Astrocyte (in vitro differentiated cells and primary cell): ENCODE measurements around the gene WDR5B. TPM values are rescaled to one million over a fixed set of nuclear protein-coding genes. Genes with fewer than 3 reads are reported as not detected.

Source experiments
- DNase-seq: peaks from one replicate; pipeline ENCODE4 v3.0.0-alpha.2; 2010; ENCODE audit warnings: low read depth
- FAIRE-seq: peaks from 2 replicates; lab custom pipeline; 2011; peaks lifted over from hg19 to GRCh38; lab: Jason Lieb, UNC
- H2AFZ ChIP-seq: 2 replicates; pipeline ENCODE4 v1.6.0; 2012; ENCODE audit warnings: low read depth, low read length, inconsistent platforms
- H3K27ac ChIP-seq: 2 replicates; pipeline ENCODE4 v1.5.1; 2011; ENCODE audit warnings: low read depth, low read length, inconsistent platforms
- H3K27me3 ChIP-seq: 2 replicates; pipeline ENCODE4 v1.6.0; 2011; ENCODE audit warnings: low read length, inconsistent platforms; ENCODE audit not compliant: insufficient read depth
- H3K36me3 ChIP-seq: 2 replicates; pipeline ENCODE4 v1.5.1; 2011; ENCODE audit warnings: low read length, inconsistent platforms; ENCODE audit not compliant: insufficient read depth
- H3K4me1 ChIP-seq: 2 replicates; pipeline ENCODE4 v1.5.1; 2011; ENCODE audit warnings: low read length, inconsistent platforms; ENCODE audit not compliant: insufficient read depth
- H3K4me2 ChIP-seq: 2 replicates; pipeline ENCODE4 v1.6.0; 2012; ENCODE audit warnings: low read length, inconsistent platforms
- H3K4me3 ChIP-seq: 2 replicates; pipeline ENCODE4 v1.5.1; 2011; ENCODE audit warnings: low read depth, mild to moderate bottlenecking, low read length, inconsistent platforms; ENCODE audit not compliant: insufficient read depth
- H3K79me2 ChIP-seq: 2 replicates; pipeline ENCODE4 v1.6.0; 2012; ENCODE audit warnings: mild to moderate bottlenecking, low read length, inconsistent platforms; ENCODE audit not compliant: insufficient read depth
- H3K9ac ChIP-seq: 2 replicates; pipeline ENCODE4 v1.6.0; 2012; ENCODE audit warnings: mild to moderate bottlenecking, low read length, inconsistent platforms
- H3K9me3 ChIP-seq: 2 replicates; pipeline ENCODE4 v1.5.1; 2012; ENCODE audit warnings: low read depth, mild to moderate bottlenecking, low read length, inconsistent platforms; ENCODE audit not compliant: insufficient read depth
- H4K20me1 ChIP-seq: 2 replicates; pipeline ENCODE4 v1.6.0; 2012; ENCODE audit warnings: low read length, inconsistent platforms; ENCODE audit not compliant: insufficient read depth
- H3K27ac Mint-ChIP-seq: one replicate; pipeline ENCODE4 v1.8.0; 2021; ENCODE audit warnings: mild to moderate bottlenecking, mixed read lengths; ENCODE audit not compliant: unreplicated experiment
- H3K27me3 Mint-ChIP-seq: one replicate; pipeline ENCODE4 v1.8.0; 2021; ENCODE audit warnings: low read depth, mixed read lengths; ENCODE audit not compliant: unreplicated experiment
- H3K36me3 Mint-ChIP-seq: one replicate; pipeline ENCODE4 v1.8.0; 2021; ENCODE audit warnings: low read depth, mixed read lengths; ENCODE audit not compliant: unreplicated experiment
- H3K4me1 Mint-ChIP-seq: one replicate; pipeline ENCODE4 v1.8.0; 2021; ENCODE audit warnings: low read depth, mixed read lengths; ENCODE audit not compliant: unreplicated experiment
- H3K4me3 Mint-ChIP-seq: one replicate; pipeline ENCODE4 v1.8.0; 2021; ENCODE audit warnings: mild to moderate bottlenecking, moderate library complexity, mixed read lengths; ENCODE audit not compliant: unreplicated experiment
- H3K9me3 Mint-ChIP-seq: one replicate; pipeline ENCODE4 v1.8.0; 2021; ENCODE audit warnings: mild to moderate bottlenecking, mixed read lengths; ENCODE audit not compliant: unreplicated experiment
- CTCF ChIP-seq: IDR thresholded peaks from 2 replicates; pipeline ENCODE4 v1.5.1; 2011; ENCODE audit warnings: low read depth, mild to moderate bottlenecking, inconsistent platforms, low read length, moderate library complexity; ENCODE audit not compliant: insufficient read depth
- EZH2 ChIP-seq: IDR thresholded peaks from 2 replicates; pipeline ENCODE4 v1.6.1; 2012; ENCODE audit warnings: mild to moderate bottlenecking, low read length, inconsistent platforms; ENCODE audit not compliant: insufficient read depth
- total RNA-seq: library from RNA; stranded (reverse); gene quantifications from 2 replicates; pipeline ENCODE4 v1.2.1, GENCODE V29; 2021

WDR5B gene
- total RNA-seq, 1 donor from 2014 or later = 3.9 TPM

GRCh38 chr3:122365073-122365472 is 50.8 kb downstream of the WDR5B start:
- Histone ChIP-seq H3K4me1 (peaks cover 3% of the 10 kb centered on the region), H3K36me3 (peaks cover 2% of the 10 kb centered on the region), H3K9ac (no peak overlapping the region), H3K27me3 (no peaks in the 10 kb centered on the region), H3K4me2 (no peak overlapping the region), H3K4me3 (no peak overlapping the region), H3K79me2 (no peaks in the 10 kb centered on the region), H3K9me3 (no peaks in the 10 kb centered on the region), H2AFZ (no peak overlapping the region), H4K20me1 (no peaks in the 10 kb centered on the region), H3K27ac (no peak overlapping the region)
- DNase-seq (no peak), FAIRE-seq (no peak)
- H3K36me3 Mint-ChIP-seq = no peaks in the 10 kb centered on the region
- H3K4me3 Mint-ChIP-seq = no peak overlapping the region
- no peaks in the 10 kb centered on the region for H3K9me3 Mint-ChIP-seq
- H3K4me1 Mint-ChIP-seq = peaks cover 4% of the 10 kb centered on the region
- no peak overlapping the region for H3K27ac Mint-ChIP-seq
- H3K27me3 Mint-ChIP-seq = no peaks in the 10 kb centered on the region
- no peak for TF ChIP-seq CTCF
- TF ChIP-seq EZH2 = no peak

- H3K27ac Mint-ChIP-seq = no peak overlapping the region
- no peaks in the 10 kb centered on the region for H3K9me3 Mint-ChIP-seq
- DNase-seq = no peak
- Histone ChIP-seq H4K20me1 (no peaks in the 10 kb centered on the region), H3K4me2 (no peak overlapping the region), H3K9ac (no peak overlapping the region), H3K27me3 (no peaks in the 10 kb centered on the region), H2AFZ (no peak overlapping the region), H3K4me1 (peaks cover 3% of the 10 kb centered on the region), H3K27ac (no peak overlapping the region), H3K36me3 (peaks cover 6% of the 10 kb centered on the region), H3K9me3 (no peaks in the 10 kb centered on the region), H3K4me3 (no peak overlapping the region), H3K79me2 (no peaks in the 10 kb centered on the region)
- no peaks in the 10 kb centered on the region for H3K27me3 Mint-ChIP-seq
- no peaks in the 10 kb centered on the region for H3K36me3 Mint-ChIP-seq
- FAIRE-seq = no peak
- no peak overlapping the region for H3K4me3 Mint-ChIP-seq
- TF ChIP-seq CTCF = no peak
- no peak for TF ChIP-seq EZH2
- peaks cover 4% of the 10 kb centered on the region for H3K4me1 Mint-ChIP-seq
These were observed 51.4 kb downstream of the WDR5B start for GRCh38 chr3:122364490-122364889.

Other genes starting within 250 kb of the WDR5B start
- not detected in 2 replicates for gene CASR, start 232.4 kb downstream of the WDR5B start, total RNA-seq
- 0.41 and 0.55 TPM in 2 replicates for gene CSTA, start 90.8 kb downstream of the WDR5B start, total RNA-seq
- gene MIX23, start 32.8 kb downstream of the WDR5B start, total RNA-seq = 43.2 and 46.6 TPM in 2 replicates
- gene FAM162A, start 31.9 kb downstream of the WDR5B start, total RNA-seq = 65.1 and 72.2 TPM in 2 replicates
- 160 and 165 TPM in 2 replicates for gene KPNA1, start 98.9 kb upstream of the WDR5B start, total RNA-seq
- gene PARP9, start 148.2 kb upstream of the WDR5B start, total RNA-seq = 74.1 and 86.0 TPM in 2 replicates
- 81.2 and 86.3 TPM in 2 replicates for gene DTX3L, start 148.3 kb upstream of the WDR5B start, total RNA-seq
- gene PARP15, start 161.6 kb upstream of the WDR5B start, total RNA-seq = 0.09 and 0.22 TPM in 2 replicates